GM12878 (cell line): ENCODE measurements around the gene FOXB2. TPM values are rescaled to one million over a fixed set of nuclear protein-coding genes. Genes with fewer than 3 reads are reported as not detected.

Experiments used
- ATAC-seq: fragments of 200-7000 bp; cut with Tn5 transposase; 3 replicates; pipeline ENCODE4 v1.9.1; 2020; ENCODE audit warnings: mild to moderate bottlenecking, moderate library complexity
- BruUV-seq: library from RNA; stranded (reverse); fragments of 400-500 nt; replicated peaks from 2 replicates; lab custom pipeline; 2021; lab: Mats Ljungman, UMichigan
- CTCF ChIA-PET: fragments of 300-600 bp; sonication (Branson Sonifier 250); formaldehyde crosslinking; extraction: SDS; loops from one replicate; lab custom pipeline; 2021; ENCODE audit warnings: inconsistent platforms; lab: Yijun Ruan, JAX
- POLR2A ChIA-PET: fragments of 350-600 bp; formaldehyde crosslinking; extraction: SDS; loops from one replicate; lab custom pipeline; 2021; ENCODE audit warnings: inconsistent platforms; lab: Charles Lee
- RAD21 ChIA-PET: fragments of 300-600 bp; sonication (Branson Sonifier 250); formaldehyde crosslinking; loops from one replicate; lab custom pipeline; 2023; ENCODE audit warnings: antibody characterized with exemption; ENCODE audit not compliant: unreplicated experiment; lab: Charles Lee
- SMC1A ChIA-PET: fragments of 300-600 bp; sonication (Branson Sonifier 250); formaldehyde crosslinking; loops from one replicate; lab custom pipeline; 2023; ENCODE audit not compliant: unreplicated experiment, uncharacterized antibody; lab: Charles Lee
- DNase-seq: peaks from one replicate; pipeline ENCODE4 v3.0.0-alpha.2; 2011; ENCODE audit warnings: low read depth, low spot score
- FAIRE-seq: peaks from 3 replicates; lab custom pipeline; 2011; peaks lifted over from hg19 to GRCh38; lab: Jason Lieb, UNC
- H2AFZ ChIP-seq: 2 replicates; pipeline ENCODE4 v1.6.0; 2011; ENCODE audit warnings: low read depth, low read length, control low read depth; ENCODE audit not compliant: control insufficient read depth
- H3K27ac ChIP-seq: 2 replicates; pipeline ENCODE4 v1.5.1; 2011; ENCODE audit warnings: control low read depth; ENCODE audit not compliant: control insufficient read depth, insufficient read depth
- H3K27me3 ChIP-seq, 2 experiments: replicated peaks in 1 of 2; 2 replicates each; pipeline versions ENCODE4 v1.6.0 to v1.6.1; 2011; ENCODE audit warnings: low read length in 1 of 2; ENCODE audit not compliant: control insufficient read depth in 2 of 2, insufficient read depth in 2 of 2
- H3K36me3 ChIP-seq, 2 experiments: 2 replicates each; pipeline ENCODE4 v1.5.1; 2011; ENCODE audit warnings: low read length in 1 of 2; ENCODE audit not compliant: control insufficient read depth in 2 of 2, insufficient read depth in 2 of 2
- H3K4me1 ChIP-seq: 2 replicates; pipeline ENCODE4 v1.6.1; 2011; ENCODE audit warnings: mild to moderate bottlenecking, low read length, moderate library complexity, mixed read lengths; ENCODE audit not compliant: control insufficient read depth, insufficient read depth
- H3K4me2 ChIP-seq: 2 replicates; pipeline ENCODE4 v1.6.0; 2011; ENCODE audit warnings: control low read depth; ENCODE audit not compliant: control insufficient read depth, insufficient read depth
- H3K4me3 ChIP-seq: fragments of 200-600 bp; sonication (generic); 2 replicates; pipeline ENCODE4 v1.5.1; 2016
- H3K79me2 ChIP-seq: 2 replicates; pipeline ENCODE4 v1.6.0; 2011; ENCODE audit warnings: low read length; ENCODE audit not compliant: control insufficient read depth, insufficient read depth
- H3K9ac ChIP-seq: 2 replicates; pipeline ENCODE4 v1.8.0; 2011; ENCODE audit warnings: low read length, control low read depth, mixed read lengths; ENCODE audit not compliant: control insufficient read depth, insufficient read depth
- H3K9me3 ChIP-seq: replicated peaks from 3 replicates; pipeline ENCODE4 v1.5.1; 2011; ENCODE audit warnings: mild to moderate bottlenecking, low read length; ENCODE audit not compliant: control insufficient read depth, insufficient read depth
- H4K20me1 ChIP-seq: 2 replicates; pipeline ENCODE4 v1.6.0; 2011; ENCODE audit not compliant: control insufficient read depth, insufficient read depth
- BACH1 ChIP-seq: fragments of 450-650 bp; IDR thresholded peaks from 2 replicates; pipeline ENCODE4 v1.6.1; 2017; ENCODE audit warnings: mild to moderate bottlenecking, borderline replicate concordance
- BCL3 ChIP-seq: IDR thresholded peaks from 2 replicates; pipeline ENCODE4 v1.6.1; 2011; ENCODE audit warnings: borderline replicate concordance, low read depth, mild to moderate bottlenecking, moderate library complexity, low read length; ENCODE audit not compliant: insufficient read depth, poor library complexity, severe bottlenecking
- EP300 ChIP-seq, 2 experiments: fragments of 150-350 bp in 1 of 2; IDR thresholded peaks; 2 replicates each; pipeline ENCODE4 v1.6.1; 2011 to 2012; ENCODE audit warnings: low read depth in 2 of 2, low read length in 2 of 2, borderline replicate concordance in 1 of 2, improper control_type of control experiment in 1 of 2, inconsistent platforms in 1 of 2; ENCODE audit not compliant: control insufficient read depth in 1 of 2
- FOS ChIP-seq: IDR thresholded peaks from 3 replicates; pipeline ENCODE4 v1.6.1; 2011; ENCODE audit warnings: borderline replicate concordance; ENCODE audit not compliant: insufficient read length; ENCODE audit errors: extremely low read depth
- FOXK2 ChIP-seq: fragments of 450-650 bp; IDR thresholded peaks from 2 replicates; pipeline ENCODE4 v1.6.1; 2017; ENCODE audit warnings: mild to moderate bottlenecking, moderate library complexity
- HDGF ChIP-seq: fragments of 450-650 bp; IDR thresholded peaks from 2 replicates; pipeline ENCODE4 v1.6.1; 2016; ENCODE audit warnings: antibody characterized with exemption
- JUND ChIP-seq: IDR thresholded peaks from 2 replicates; pipeline ENCODE4 v1.6.1; 2012; ENCODE audit warnings: low read depth, mild to moderate bottlenecking, low read length, improper control_type of control experiment, moderate library complexity
- MAX ChIP-seq: IDR thresholded peaks from 2 replicates; pipeline ENCODE4 v1.6.1; 2012; ENCODE audit warnings: low read depth, low read length, improper control_type of control experiment
- MLLT1 ChIP-seq: fragments of 450-650 bp; IDR thresholded peaks from 2 replicates; pipeline ENCODE4 v1.6.1; 2016; ENCODE audit warnings: mild to moderate bottlenecking
- MXI1 ChIP-seq: fragments of 150-350 bp; IDR thresholded peaks from 2 replicates; pipeline ENCODE4 v1.6.1; 2011; ENCODE audit warnings: low read depth, mild to moderate bottlenecking, inconsistent platforms, low read length, improper control_type of control experiment
- NFYB ChIP-seq: IDR thresholded peaks from 2 replicates; pipeline ENCODE4 v1.6.1; 2011; ENCODE audit warnings: low read depth, mild to moderate bottlenecking, low read length, improper control_type of control experiment, moderate library complexity; ENCODE audit not compliant: insufficient read depth
- NR2F1 ChIP-seq: fragments of 450-650 bp; conservative IDR thresholded peaks from 2 replicates; pipeline ENCODE4 v1.6.1; 2017; ENCODE audit warnings: mild to moderate bottlenecking
- SP1 ChIP-seq: IDR thresholded peaks from one replicate; pipeline ENCODE4 v1.6.1; 2011; ENCODE audit warnings: low read depth, low read length
- SUZ12 ChIP-seq: fragments of 200-600 bp; sonication (generic); IDR thresholded peaks from one replicate; pipeline ENCODE4 v1.6.1; 2018; ENCODE audit warnings: antibody characterized with exemption, mild to moderate bottlenecking; ENCODE audit not compliant: unreplicated experiment
- ZBTB11 ChIP-seq: fragments of 450-650 bp; formaldehyde crosslinking; IDR thresholded peaks from 2 replicates; pipeline ENCODE4 v1.5.0; 2022; ENCODE audit warnings: mild to moderate bottlenecking, missing genetic modification characterization
- ZNF207 ChIP-seq: fragments of 450-650 bp; IDR thresholded peaks from 2 replicates; pipeline ENCODE4 v1.6.1; 2014; ENCODE audit warnings: antibody characterized with exemption, mild to moderate bottlenecking, borderline replicate concordance
- WGBS: methylation state at CpG from one replicate; pipeline ENCODE4 v1.1.6; 2016; ENCODE audit warnings: low lambda C conversion rate; ENCODE audit not compliant: insufficient replicate concordance, insufficient coverage; ENCODE audit errors: missing lambda C conversion rate; 5-methylcytosine and 5-hydroxymethylcytosine counted together
- in situ Hi-C: fragments of 300-500 bp; cut with MboI; formaldehyde crosslinking; loops from 9 replicates; pipeline ENCODE4 v1.14.3; 2018; ENCODE audit warnings: mixed read lengths
- intact Hi-C: fragments of 100-400 bp; cut with micrococcal nuclease; formaldehyde crosslinking; loops from one replicate; pipeline ENCODE4 v1.14.2; 2022; ENCODE audit not compliant: unreplicated experiment
- polyA plus RNA-seq, 11 experiments: library from polyadenylated mRNA; depleted of rRNA in 4 of 11; unstranded in 6 of 11; stranded (reverse) in 5 of 11; fragments of >200 nt; fragmentation: Nextera tagmentation in 4 of 11; fragmentation: Illumina TruSeq in 1 of 11; extraction: Ambion mirVana in 4 of 11; extraction: Trizol in 1 of 11; gene quantifications; 1 replicate in 1 of 11; 2 replicates in 10 of 11; pipeline versions ENCODE4 v1.2.1 to v1.2.3, GENCODE V29; 2011 to 2016; ENCODE audit warnings: inconsistent platforms in 2 of 11, missing spikeins in 2 of 11, low read depth in 1 of 11
- total RNA-seq, 4 experiments: library from RNA; depleted of rRNA in 3 of 4; stranded (reverse); fragments of >200 nt in 3 of 4; fragmentation: Illumina TruSeq in 1 of 4; extraction: Trizol in 1 of 4; gene quantifications; 2 replicates each; pipeline versions ENCODE4 v1.2.1 to v1.2.3, GENCODE V29; 2013 to 2021

FOXB2 gene
- total and polyA plus RNA-seq, 10 of the 15 experiments (the other 5 are each of a cell fraction or from before 2014, with no cell fraction given), result not detected

- Histone ChIP-seq H3K79me2 (no peaks in the 10 kb centered on the region), H3K9ac (no peak overlapping the region), H3K9me3 (no peaks in the 10 kb centered on the region; the same call in 2 of the 3 replicates), H4K20me1 (no peaks in the 10 kb centered on the region), H2AFZ (no peak overlapping the region), H3K4me3 (no peak overlapping the region), H3K4me2 (no peak overlapping the region), H3K36me3 (no peaks in the 10 kb centered on the region), H3K27ac (no peak overlapping the region), H3K4me1 (no peaks in the 10 kb centered on the region), H3K27me3 (peaks cover 11 to 19% of the 10 kb centered on the region in 2 experiments)
- CTCF ChIA-PET, result interaction anchor here (0.7 to 1.4 kb wide), 3 partner anchors 201 to 228 kb away, joined by 3 read pairs; no protein-coding TSS in a partner anchor
- 29% methylated on average over 21 of the region's 21 CpGs for WGBS
- DNase-seq, result no peak
- SMC1A ChIA-PET, result no interaction called here
- BruUV-seq, result no TSS peak
- in situ Hi-C loops (no loop called here), intact Hi-C loops (no loop called here)
- RAD21 ChIA-PET, result no interaction called here
- no peak for FAIRE-seq
- ATAC-seq, result no peak
- POLR2A ChIA-PET, result no interaction called here
- TF ChIP-seq NR2F1 (no peak), FOXK2 (no peak), BACH1 (no peak), ZNF207 (no peak), HDGF (no peak), SP1 (no peak), MAX (no peak), EP300 (IDR thresholded peaks at IDR 0.05; ENCODE audit: borderline replicate concordance in 1 of 2, control insufficient read depth in 1 of 2, low read depth in 2 of 2, low read length in 2 of 2) (no peak), MLLT1 (no peak), SUZ12 (no peak), BCL3 (no peak), FOS (no peak), ZBTB11 (CRISPR knock-in tag) (no peak), MXI1 (no peak), JUND (no peak), NFYB (no peak)
These were observed 6.1 kb upstream of the FOXB2 start for GRCh38 chr9:77013206-77013931.
